Omental fat pad (tissue), 4 donors: ENCODE results near the gene NUDCD3. TPM values are rescaled to one million over a fixed set of nuclear protein-coding genes. Genes with fewer than 3 reads are reported as not detected.

Experiments used
- ATAC-seq: fragments of 150-250 bp; one replicate; pipeline ENCODE4 v1.9.1; 2016; ENCODE audit warnings: mild to moderate bottlenecking, moderate library complexity; ENCODE audit not compliant: low FRiP score
- DNase-seq: peaks from one replicate; pipeline ENCODE4 v3.0.0-alpha.2; 2019; ENCODE audit warnings: low spot score
- CTCF ChIP-seq, 3 donors: fragments of 450-650 bp; IDR thresholded peaks; one replicate each; pipeline ENCODE4 v1.5.1; 2016 to 2017; ENCODE audit warnings: antibody characterized with exemption in 3 of 3, mild to moderate bottlenecking in 3 of 3, moderate library complexity in 2 of 3
- total RNA-seq, 4 donors: library from RNA; depleted of rRNA; stranded (reverse); fragments of >200 nt; gene quantifications; one replicate each; pipeline ENCODE4 v1.1.0, GENCODE V29; 2016

NUDCD3 gene
- total RNA-seq, 4 donors from 2014 or later, result 49.3 to 57.2 (median 56.3) TPM

GRCh38 chr7:44498230-44498954 lies 7.9 kb upstream of the NUDCD3 start:
- ATAC-seq, result no peak
- no peak for DNase-seq
- TF ChIP-seq CTCF (IDR thresholded peaks at IDR 0.05), result no peak

GRCh38 chr7:44497155-44498027 lies 6.9 kb upstream of the NUDCD3 start:
- no peak for DNase-seq
- ATAC-seq, result no peak
- no peak for TF ChIP-seq CTCF (IDR thresholded peaks at IDR 0.05)

GRCh38 chr7:44496385-44496784 lies 5.9 kb upstream of the NUDCD3 start:
- no peak for TF ChIP-seq CTCF (IDR thresholded peaks at IDR 0.05)
- DNase-seq (no peak), ATAC-seq (no peak)

- DNase-seq (no peak), ATAC-seq (no peak)
- no peak for TF ChIP-seq CTCF (IDR thresholded peaks at IDR 0.05)
Observed at GRCh38 chr7:44494960-44495359, 4.5 kb upstream of the NUDCD3 start.

- no peak for ATAC-seq
- no peak for TF ChIP-seq CTCF (IDR thresholded peaks at IDR 0.05)
Observed at GRCh38 chr7:44491229-44491628, 771 bp upstream of the NUDCD3 start.

GRCh38 chr7:44489955-44490350 lies 505 bp downstream of the NUDCD3 start:
- ATAC-seq (peak; percentile 24), DNase-seq (no peak)
- no peak for TF ChIP-seq CTCF (IDR thresholded peaks at IDR 0.05)

More at GRCh38 chr7:44491229-44491628, 771 bp upstream of the NUDCD3 start:
- no peak for DNase-seq
